ENCODE measurements around the gene OR10H5.

OR10H5 gene

DNA sequence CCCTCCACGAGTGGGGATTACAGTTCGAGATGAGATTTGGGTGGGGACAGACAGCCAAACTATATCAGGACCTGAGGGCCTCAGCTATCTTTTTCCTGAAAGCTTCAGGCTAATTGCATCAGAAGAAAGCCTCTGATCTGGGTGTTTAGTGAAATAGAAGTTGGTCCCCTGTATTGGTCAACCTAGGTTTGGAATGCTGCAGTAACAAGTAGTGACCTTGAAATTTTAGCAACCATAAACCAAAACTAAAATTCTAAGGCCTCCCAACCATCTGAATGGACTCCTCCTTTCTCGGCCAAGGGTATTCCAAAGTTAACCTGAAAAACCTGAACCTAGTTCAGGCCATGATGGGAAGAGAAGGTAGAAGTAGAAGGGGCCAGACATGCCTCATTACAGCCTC lies 62.9 kb downstream of the OR10H5 start:
- no peak for DNase-seq
